NCI-H345 (cell line): ENCODE data around the gene NRCAM.
A peak's percentile ranks its signal among the peaks of the same experiment; 100 is the strongest.
"Not testable (repeated sequence)": the region's sequence is repeated elsewhere in the genome, so short reads cannot be mapped to it uniquely, and the experiment has no call there.

Source experiments
- DNase-seq: peaks from one replicate; lab custom pipeline; 2025; lab: John Stamatoyannopoulos, UW

The NRCAM gene

DNA sequence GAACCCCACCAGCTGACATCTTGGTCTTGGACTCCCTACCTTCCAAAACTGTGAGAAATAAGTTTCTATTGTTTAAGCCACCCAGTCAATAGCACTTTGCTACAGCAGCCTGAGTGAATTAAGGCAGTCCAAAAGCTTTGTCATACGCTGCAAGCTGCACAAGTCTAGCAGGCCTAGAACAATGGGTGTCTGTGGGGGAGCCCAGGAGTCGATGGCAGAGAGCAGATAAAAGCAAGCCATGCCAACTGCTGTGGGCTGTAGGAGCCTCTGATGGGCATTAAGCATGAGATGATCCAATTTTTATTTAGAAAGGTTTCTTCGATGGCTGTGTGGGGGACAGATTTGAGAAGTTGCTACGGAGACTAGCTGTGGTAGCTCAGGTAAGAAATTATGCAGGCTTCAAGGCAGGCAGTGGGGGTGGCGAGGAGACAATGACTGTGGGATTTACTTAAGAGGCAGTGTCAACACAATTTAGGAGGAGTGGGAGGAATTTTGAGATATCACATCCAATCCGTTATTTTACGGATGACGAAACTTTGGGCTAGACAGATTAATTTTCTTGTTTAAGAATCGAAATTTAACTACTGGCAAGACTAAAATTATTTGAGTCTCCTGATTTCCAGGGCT, 110.4 kb downstream of the NRCAM start:
- DNase-seq = peak; percentile 71

DNA sequence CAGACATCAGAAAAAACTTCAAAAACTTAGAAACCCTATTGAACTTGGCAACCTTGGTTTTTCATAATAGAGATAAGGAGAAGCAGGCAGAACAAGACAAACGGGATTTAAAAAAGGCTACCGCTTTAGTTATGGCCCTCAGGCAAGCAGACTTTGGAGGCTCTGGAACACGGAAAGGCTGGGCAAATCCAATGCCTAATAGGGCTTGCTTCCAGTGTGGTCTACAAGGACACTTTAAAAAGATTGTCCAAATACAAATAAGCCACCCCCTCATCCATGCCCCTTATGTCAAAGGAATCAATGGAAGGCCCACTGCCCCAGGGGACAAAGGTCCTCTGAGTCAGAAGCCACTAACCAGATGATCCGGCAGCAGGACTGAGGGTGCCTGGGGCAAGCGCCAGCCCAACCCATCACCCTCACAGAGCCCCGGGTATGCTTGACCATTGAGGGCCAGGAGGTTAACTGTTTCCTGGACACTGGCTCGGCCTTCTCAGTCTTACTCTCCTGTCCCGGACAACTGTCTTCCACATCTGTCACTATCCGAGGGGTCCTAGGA, 115.3 kb downstream of the NRCAM start:
- DNase-seq = no peak

DNA sequence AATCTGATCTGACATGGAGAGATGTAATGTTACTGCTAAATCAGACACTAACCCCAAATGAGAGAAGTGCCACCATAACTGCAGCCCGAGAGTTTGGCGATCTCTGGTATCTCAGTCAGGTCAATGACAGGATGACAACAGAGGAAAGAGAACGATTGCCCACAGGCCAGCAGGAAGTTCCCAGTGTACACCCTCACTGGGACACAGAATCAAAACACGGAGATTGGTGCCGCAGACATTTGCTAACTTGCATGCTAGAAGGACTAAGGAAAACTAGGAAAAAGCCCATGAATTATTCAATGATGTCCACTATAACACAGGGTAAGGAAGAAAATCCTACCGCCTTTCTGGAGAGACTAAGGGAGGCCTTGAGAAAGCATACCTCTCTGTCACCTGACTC, 115.8 kb downstream of the NRCAM start:
- not testable (repeated sequence) for DNase-seq

DNA sequence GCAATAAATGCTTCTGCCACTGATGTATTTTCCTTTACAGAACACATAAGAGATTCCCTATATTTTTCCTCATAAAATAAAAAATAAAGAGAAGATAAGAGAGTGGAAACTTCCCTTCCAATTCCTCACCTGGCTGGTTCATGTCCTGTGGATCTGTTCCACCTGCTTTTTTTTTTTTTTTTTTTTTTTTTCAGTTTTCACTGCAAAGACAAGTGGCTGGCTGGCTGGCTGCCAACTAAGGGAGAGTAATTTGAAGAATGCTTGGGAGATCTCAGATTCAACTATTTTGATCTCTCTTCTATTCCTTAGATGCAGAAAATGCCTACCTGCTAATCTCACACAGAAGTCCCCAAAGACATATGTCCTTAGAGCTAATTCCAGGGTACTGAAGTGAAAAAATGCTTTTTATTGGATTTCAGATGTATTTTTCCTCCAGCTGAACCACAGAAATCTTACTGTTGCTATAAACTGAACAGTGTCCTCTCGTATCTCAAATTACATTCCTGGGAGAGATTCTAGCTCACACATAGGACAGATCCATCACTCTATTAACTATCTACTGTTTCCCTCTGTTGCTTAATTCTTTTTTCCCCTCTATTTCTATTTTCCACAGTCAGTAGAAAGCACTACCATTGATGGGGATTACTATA, 120.8 kb downstream of the NRCAM start:
- peak; percentile 81 for DNase-seq

DNA sequence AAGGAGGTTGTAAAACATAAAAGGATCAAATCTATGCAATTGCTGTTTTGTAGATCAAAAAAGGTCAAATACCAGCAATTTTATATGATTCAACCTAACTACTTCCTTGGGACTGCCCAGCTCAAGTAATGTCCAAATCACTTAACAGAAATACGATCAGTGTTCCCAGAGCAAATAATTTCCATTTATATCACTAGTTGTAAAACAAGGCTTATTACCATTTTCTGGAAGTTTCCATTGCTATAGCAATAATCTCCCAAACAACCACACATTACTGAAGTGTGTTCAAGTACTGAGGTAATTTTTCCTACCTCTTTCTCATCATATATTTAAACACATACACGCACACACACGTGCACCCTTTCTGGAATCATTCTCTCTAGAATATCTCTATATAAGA, 123.3 kb downstream of the NRCAM start:
- no peak for DNase-seq

DNA sequence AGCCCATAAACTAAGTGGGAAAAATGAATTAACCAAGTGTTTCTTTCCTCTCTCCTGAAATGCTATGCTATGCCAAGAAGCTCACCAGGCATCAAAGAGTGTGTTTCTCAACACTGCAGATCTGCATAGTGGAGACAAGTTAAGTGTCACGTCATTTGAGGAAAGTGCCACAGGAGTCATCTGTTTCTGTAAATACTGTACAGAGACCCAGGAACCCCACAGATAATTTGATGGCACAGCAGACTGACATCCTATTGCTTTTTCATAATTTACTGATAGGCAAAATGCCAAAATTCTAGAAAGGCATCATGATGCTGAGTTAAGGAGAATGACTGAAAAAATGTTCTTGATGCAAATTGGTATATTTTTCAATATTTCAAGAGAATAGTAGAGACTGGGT, 124.3 kb downstream of the NRCAM start:
- peak; percentile 24 for DNase-seq

DNA sequence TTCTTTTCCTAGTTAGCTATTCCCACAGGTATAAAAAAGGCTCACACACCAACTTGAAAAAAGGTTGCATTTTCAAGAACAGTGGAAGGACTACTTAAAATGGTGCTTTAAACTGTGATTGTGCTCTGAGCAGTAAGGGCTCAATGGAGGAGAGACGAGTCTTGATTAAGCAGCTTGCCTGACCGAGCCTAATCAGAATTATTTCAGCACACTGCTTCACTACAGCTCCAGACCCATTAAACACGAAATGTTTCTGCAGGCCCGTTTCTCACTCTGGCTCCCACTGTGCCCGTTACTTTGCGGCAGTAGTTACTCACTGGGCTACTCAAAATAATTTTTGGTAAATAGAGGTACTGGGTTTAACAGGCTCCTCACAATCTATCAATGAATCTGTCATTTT, 126.0 kb downstream of the NRCAM start:
- no peak for DNase-seq

DNA sequence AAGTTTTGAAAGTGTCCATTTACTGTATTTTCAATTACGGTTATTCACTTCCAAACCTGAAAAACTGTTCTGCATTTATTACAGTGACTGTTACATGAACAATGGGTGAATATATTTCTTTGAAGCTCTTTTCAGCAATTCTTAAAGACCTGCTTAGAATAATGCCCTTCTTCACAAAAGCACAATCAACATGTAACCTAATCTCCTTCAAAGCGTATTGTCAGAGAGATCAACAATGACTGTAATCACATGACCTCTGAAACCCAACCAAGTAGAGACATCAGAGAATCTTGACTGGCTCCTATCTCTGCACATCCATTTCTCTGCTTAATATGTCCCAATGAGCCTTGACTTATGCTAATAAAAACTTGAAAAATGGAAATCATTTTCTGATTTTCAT, 126.7 kb downstream of the NRCAM start:
- peak; percentile 43 for DNase-seq

DNA sequence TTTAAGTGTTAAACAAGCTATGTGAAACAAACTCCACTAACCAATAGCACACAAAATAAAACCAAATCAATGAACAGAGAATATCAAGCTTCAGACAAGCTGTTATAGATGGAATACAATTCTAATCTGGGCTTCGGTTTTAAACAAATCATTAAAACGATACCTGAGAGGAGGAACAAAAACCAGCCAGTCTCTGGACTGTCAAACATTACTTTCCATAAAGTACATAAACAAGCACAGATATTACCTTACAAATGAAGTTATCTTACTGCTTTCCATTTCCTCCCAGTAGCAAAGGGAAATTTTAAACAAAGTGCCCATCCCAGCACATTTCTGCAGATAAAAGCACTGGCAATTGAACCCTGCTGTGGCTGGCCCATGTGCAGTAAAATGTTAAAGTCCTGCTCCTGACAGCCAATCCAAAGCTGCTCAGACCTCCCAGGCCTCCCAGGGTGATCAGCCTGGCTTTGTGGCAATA, 128.0 kb downstream of the NRCAM start:
- DNase-seq = no peak

DNA sequence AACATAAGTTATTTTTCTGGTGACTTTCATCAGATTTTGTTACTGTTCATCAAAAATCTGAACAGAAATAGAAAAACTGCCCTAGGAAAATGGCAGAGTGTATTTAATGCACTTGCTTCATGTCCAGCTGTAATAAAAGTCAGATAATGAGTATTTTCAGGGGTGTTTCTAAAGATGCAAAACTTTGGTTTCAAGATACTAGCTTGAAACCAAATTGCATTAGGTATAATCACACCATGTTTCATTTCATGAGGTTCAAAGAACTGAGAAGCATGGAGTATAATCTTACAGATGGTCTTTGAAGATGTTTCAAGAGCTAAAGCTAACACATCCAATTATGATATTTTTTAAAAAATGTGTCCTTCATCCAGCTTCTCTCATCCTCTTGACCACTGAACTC, 128.9 kb downstream of the NRCAM start:
- no peak for DNase-seq

DNA sequence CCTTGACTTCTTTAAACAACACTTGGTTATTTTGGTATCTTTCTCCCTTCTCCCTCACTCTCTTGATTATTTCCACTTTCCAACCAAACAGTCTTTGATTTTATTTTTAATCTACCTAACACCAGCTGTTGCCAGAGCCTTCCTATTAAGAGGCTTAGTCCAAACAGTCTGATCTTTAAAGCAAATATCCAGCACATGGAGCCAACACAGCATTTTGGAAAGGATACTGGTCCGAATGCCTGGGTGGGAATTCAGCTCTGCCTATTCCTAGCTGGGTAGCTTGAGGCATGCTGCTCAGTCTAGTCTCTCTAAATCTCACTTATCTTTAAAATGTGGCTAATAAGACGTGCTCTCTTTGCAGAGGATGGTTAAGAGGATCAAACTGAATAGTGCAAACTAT, 129.3 kb downstream of the NRCAM start:
- DNase-seq = no peak

DNA sequence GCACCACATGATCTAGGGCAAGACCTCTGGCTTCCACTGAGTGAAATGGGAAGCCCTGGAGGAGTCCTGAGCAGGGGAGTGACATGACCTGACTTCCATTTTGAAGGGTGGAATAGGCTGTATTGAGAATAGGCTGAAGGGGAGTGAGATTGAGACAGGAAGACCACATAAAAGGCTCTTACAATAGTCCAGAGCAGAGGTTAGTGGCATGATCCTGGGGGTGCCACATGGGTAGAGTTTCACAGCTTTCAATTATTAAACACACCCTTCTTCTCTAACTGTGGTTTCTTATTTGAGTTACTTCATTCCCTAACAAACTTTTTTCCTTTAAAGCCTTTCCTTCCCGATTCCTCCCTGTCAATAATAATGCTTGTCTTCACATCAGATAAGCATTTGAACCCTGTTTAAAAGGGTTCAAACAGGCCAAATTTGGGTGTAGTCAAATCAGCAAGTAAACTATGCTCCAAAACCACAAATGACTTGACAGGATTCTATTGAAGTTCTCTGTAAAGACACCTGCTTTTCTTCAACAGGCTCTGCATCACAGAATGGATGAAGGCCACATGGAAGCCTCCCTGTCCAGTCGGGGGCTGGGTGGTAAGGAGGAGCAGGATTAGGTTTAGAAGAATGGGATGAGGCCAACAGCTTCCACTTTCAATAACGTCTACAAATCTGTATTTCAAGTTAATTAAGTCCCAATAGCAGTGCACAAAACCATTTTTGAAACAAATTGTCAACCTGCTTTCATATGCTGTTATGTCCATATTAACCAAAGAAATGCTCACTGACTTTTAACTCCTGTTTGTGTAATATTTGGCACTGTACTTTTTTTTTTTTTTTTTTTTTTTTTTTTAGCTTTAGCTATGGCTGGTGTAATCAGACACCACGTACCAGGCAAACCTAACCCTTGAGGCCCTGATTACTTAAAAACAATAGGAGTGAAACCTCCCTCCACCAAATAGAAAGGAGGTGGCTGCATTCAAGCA, 131.9 kb downstream of the NRCAM start:
- no peak for DNase-seq

DNA sequence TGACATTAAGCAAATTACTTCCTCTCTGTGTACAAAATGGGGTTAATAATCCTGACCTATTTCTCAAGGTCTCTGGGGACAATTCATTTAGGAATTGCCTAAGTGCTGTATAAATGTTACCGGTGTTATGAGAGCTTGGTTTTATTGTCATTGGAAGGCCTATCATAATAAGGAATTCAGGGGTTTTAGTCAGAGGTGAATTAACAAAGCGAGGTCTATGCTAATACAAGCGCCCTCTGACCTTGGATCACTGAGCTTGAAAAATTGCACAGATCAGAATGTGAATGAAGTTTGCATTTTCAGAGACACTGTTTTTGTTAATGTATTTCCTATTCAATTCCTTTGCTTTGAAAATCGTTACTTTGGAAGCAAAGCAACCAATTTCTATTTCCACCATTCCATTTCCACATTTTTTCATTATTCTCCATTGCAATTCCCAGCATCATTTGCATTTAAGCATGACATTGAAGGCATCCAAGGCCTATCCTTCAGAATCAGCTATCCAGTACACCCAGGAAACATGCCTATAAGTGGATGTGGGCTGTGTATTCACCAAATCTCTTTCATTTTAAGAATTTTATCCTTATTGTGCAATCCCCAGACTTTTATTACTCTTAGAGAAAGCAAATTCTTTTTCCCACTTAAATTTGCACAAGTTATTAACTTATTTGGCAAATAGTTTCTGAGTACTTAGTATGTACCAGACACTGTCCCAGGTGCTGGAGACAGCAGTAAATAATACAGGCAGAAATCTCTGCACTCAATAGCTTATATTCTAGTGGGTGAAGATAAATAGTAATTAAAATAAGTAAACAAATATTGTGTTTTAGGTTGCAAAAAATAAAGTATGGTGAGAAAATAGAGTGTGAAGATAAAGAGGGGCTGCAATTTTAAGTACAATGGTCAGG, 133.1 kb downstream of the NRCAM start:
- no peak for DNase-seq

DNA sequence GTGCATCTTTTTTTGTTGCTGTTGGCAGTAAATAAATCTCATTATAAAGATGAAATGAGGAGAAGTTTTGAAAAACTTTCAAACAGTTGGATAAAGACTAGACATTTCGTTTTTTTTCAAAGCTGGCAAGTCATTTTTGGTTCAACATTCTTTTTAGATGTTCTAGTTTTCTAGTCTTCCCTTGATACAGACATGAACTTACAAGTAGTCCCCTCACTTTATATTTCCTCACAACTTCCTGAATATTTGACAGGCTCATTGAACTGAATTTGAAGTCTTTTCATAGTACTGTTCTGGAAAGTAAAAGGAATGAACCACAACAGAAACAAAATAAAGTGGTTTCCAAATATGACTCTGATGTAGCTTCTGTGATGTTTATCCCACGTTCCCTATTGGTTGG, 134.2 kb downstream of the NRCAM start:
- no peak for DNase-seq

DNA sequence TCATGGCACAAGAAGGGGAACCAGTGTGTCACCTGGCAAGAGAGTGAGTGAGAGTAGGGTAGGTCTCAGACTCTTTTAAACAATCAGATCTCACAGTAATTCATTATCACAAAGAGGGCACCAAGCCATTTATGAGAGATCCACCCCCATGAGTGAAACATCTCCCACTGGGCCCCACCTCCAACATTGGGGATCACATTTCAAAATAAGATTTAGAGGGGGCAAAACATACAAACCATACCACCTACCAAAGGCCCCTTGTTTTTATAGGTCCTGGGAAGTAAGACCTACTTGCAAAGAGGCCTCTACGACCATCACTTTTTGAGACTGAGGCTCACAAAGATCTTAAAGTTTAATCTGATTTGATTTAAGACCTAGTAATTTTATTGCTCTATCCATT, 134.9 kb downstream of the NRCAM start:
- no peak for DNase-seq

DNA sequence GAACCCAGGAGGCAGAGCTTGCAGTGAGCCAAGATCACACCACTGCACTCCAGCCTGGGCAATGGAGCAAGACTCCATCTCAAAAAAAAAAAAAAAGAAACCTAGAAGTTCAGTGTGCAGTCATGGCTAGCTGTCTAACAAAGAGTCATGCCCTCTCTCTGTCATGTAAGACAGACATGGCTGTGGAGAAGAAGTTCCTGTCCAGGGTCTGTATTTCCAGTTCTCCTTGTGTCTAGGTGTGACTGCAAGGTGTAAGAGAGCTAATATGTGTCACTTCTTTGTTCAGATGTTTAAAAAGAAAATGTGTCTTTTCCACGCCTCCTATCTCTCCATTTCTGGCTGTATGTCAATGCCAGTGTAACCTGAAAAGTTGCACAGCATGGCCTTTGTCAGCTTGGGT, 139.5 kb downstream of the NRCAM start:
- no peak for DNase-seq

DNA sequence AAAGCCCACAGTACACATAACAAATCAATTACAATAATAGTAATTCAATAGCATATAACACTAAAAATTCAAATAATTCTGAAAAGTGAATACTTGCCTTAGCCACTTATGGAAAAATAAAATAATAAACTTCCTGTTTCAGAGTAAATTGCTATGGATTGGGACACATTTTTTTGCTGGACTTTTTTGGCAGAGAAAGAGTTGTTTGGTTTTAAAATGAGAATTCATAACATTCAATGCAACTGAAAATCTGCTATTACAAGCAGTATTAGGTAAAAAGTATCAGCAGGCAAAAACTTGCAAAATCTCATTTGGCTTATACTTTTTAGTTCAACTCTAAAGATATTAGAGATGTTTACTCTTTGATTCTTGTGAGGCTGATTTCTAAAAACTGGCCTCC, 141.7 kb downstream of the NRCAM start:
- no peak for DNase-seq

DNA sequence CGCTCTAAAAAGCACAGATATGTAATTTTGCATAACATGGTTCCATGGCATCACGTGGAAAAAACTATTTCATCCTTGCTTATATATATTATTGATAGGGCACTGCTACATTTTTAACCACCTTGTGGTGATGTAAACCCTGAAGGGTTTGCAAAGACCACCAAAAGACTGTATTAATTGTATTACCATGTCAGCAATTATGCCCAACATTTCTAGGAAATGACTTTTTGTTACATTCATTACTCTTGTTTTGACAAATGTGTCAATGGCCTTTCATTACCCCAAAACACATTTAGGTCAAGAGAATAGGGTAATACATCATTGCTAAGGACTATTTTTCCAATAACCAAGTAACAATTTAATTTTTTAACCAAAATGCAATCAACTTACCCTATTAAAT, 142.2 kb downstream of the NRCAM start:
- no peak for DNase-seq

DNA sequence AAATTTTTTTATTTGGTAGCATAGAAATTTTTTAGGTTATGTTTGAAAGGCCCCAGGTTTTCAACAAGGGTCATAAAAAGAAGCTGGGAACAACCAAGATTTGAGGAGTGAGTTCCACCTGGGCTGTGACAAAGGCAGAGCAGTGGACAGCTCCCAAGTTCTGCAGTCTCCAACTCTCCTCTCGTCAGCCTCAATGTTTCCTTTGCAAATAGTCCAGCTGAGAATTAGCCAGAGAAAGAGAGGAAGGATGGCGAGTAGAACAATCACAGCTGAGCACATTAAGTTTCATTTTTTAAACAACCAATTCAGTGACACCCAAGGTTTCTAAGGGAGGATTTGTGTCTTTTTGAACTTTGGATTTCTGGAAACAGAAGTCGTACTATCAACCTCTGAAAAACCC, 143.2 kb downstream of the NRCAM start:
- DNase-seq = no peak

DNA sequence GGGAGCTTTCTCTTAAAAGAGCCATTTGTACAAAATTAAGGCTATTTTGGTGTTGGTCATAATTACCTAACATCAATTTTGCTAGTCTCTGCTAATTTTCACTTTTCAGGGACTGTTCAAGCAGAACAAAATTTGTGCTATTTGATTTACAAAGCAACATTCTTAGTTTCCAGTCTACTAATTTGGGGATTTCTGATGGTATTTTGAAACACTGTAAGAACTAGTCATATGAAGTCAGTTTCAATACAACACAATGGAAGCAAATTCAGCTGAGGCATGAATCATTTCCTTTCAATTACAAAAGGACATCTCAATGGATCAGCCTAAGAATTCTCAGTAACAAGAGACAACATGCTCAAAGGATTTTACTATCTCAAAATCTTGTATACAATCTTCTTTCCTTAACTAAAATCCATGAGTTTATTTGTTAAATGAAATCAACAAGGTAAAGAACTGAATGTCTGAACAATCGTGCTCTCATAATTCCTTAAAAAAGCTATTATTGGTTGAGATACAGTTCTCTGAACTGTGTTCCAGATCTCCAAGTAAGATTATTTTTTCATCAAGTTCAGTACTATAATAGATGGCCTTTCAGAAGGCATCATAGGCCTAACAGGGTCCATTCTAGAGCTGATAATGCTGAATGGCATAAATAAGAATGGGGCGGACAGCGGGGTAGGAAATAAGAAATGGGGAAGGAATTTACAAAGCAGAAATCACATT, 144.6 kb downstream of the NRCAM start:
- no peak for DNase-seq

DNA sequence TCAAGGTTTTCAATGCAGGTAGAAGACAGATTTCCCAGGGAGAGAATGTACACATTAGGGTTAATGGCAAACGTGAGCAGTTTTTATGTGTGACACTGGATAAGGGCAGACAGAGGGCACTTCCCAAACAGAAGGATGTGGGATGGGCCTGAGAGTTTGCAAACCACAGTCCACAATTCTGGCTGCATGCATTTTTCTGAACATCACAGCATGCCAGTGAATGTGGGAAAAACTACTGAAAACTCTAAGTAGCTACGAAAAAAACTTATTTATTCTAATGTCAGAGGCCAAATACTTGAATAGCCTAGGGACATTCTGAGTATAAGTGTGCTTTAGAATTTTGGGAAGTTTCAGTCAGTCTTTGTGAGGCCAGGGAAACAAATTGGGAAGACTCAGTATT, 145.9 kb downstream of the NRCAM start:
- DNase-seq = no peak
